Stimulated activated CD8-positive, alpha-beta memory T cell treated with anti-CD3 and anti-CD28 coated beads, Interleukin-4, amount 100 ng/mL, for 24 hours (primary cell): Measurements from ENCODE around the gene LRFN3.
A peak's percentile ranks its signal among the peaks of the same experiment; 100 is the strongest.
"Not testable (repeated sequence)": the region's sequence is repeated elsewhere in the genome, so short reads cannot be mapped to it uniquely, and the experiment has no call there.

Experiments
- DNase-seq: peaks from one replicate; pipeline ENCODE4 v3.0.0-alpha.2; 2020; ENCODE audit warnings: low read depth

Gene LRFN3

GRCh38 chr19:35939307-35940077 lies 3.3 kb downstream of the LRFN3 start:
- DNase-seq, result no peak

GRCh38 chr19:35940078-35940775 lies 4.1 kb downstream of the LRFN3 start:
- DNase-seq, result no peak

GRCh38 chr19:35940839-35941238 lies 4.7 kb downstream of the LRFN3 start:
- DNase-seq, result no peak

GRCh38 chr19:35942235-35942634 lies 6.1 kb downstream of the LRFN3 start:
- DNase-seq, result no peak

- no peak for DNase-seq
These were observed 7.4 kb downstream of the LRFN3 start for GRCh38 chr19:35943321-35944301.

- no peak for DNase-seq
These were observed 8.4 kb downstream of the LRFN3 start for GRCh38 chr19:35944556-35944955.

GRCh38 chr19:35945121-35945790 lies 9.1 kb downstream of the LRFN3 start:
- DNase-seq, result no peak

- DNase-seq, result no peak
These were observed 10.0 kb downstream of the LRFN3 start for GRCh38 chr19:35946203-35946602.

GRCh38 chr19:35949131-35949530 lies 13.0 kb downstream of the LRFN3 start:
- DNase-seq, result no peak

- DNase-seq, result no peak
These were observed 19.9 kb downstream of the LRFN3 start for GRCh38 chr19:35955881-35956634.

- not testable (repeated sequence) for DNase-seq
These were observed 21.2 kb downstream of the LRFN3 start for GRCh38 chr19:35957411-35957810.

GRCh38 chr19:35958660-35959039 lies 22.5 kb downstream of the LRFN3 start:
- no peak for DNase-seq

GRCh38 chr19:35959040-35959967 lies 23.1 kb downstream of the LRFN3 start:
- DNase-seq, result peak; percentile 68

GRCh38 chr19:35959968-35960320 lies 23.8 kb downstream of the LRFN3 start:
- DNase-seq, result no peak

- DNase-seq, result no peak
These were observed 24.3 kb downstream of the LRFN3 start for GRCh38 chr19:35960432-35960972.

- no peak for DNase-seq
These were observed 27.3 kb downstream of the LRFN3 start for GRCh38 chr19:35963514-35963913.

GRCh38 chr19:35966771-35967170 lies 30.6 kb downstream of the LRFN3 start:
- DNase-seq, result no peak

GRCh38 chr19:35973487-35973886 lies 37.3 kb downstream of the LRFN3 start:
- no peak for DNase-seq

GRCh38 chr19:35975608-35976214 lies 39.5 kb downstream of the LRFN3 start:
- DNase-seq, result no peak
